Activated B cell treated with CpG ODN at 0.5 μM for 24 hours (primary cell): ENCODE results near the gene MARCHF9. TPM values are rescaled to one million over a fixed set of nuclear protein-coding genes. Genes with fewer than 3 reads are reported as not detected.

Experiments
- ATAC-seq: fragments of 200-7000 bp; cut with Tn5 transposase; one replicate; pipeline ENCODE4 v1.10.0; 2021; ENCODE audit warnings: low read depth, mild to moderate bottlenecking, moderate library complexity
- CTCF ChIA-PET: fragments of 350-600 bp; sonication (Branson Sonifier 250); formaldehyde crosslinking; loops from one replicate; lab custom pipeline; 2021; ENCODE audit warnings: antibody characterized with exemption; lab: Charles Lee
- POLR2A ChIA-PET: fragments of 350-600 bp; sonication (Branson Sonifier 250); formaldehyde crosslinking; loops from one replicate; lab custom pipeline; 2021; ENCODE audit warnings: antibody characterized with exemption; lab: Charles Lee
- DNase-seq: peaks from one replicate; pipeline ENCODE4 v3.0.0; 2022
- H3K27ac Mint-ChIP-seq: one replicate; pipeline ENCODE4 v1.8.0; 2020; ENCODE audit warnings: mixed read lengths
- H3K27me3 Mint-ChIP-seq: one replicate; pipeline ENCODE4 v1.8.0; 2021; ENCODE audit warnings: mixed read lengths
- H3K36me3 Mint-ChIP-seq: one replicate; pipeline ENCODE4 v1.8.0; 2021; ENCODE audit warnings: low read depth, mixed read lengths
- H3K4me1 Mint-ChIP-seq: one replicate; pipeline ENCODE4 v1.8.0; 2021; ENCODE audit warnings: mixed read lengths
- H3K4me3 Mint-ChIP-seq: one replicate; pipeline ENCODE4 v1.8.0; 2020; ENCODE audit warnings: mild to moderate bottlenecking, mixed read lengths
- H3K9me3 Mint-ChIP-seq: one replicate; pipeline ENCODE4 v1.8.0; 2020; ENCODE audit warnings: mixed read lengths
- intact Hi-C: fragments of 100-400 bp; cut with micrococcal nuclease; formaldehyde crosslinking; loops from one replicate; pipeline ENCODE4 v1.15.1; 2024
- total RNA-seq: library from RNA; stranded (reverse); gene quantifications from 2 replicates; pipeline ENCODE4 v1.2.3, GENCODE V29; 2022
- TF ChIP-seq, protein P1 (sequence below): fragments of 200-600 bp; IDR thresholded peaks from one replicate; pipeline ENCODE4 v1.8.0; 2022; ENCODE audit warnings: antibody characterized with exemption, mild to moderate bottlenecking

The MARCHF9 gene
- total RNA-seq, 1 donor from 2014 or later, result 58.2 TPM

- ChIA-PET CTCF (interaction anchor here (0.6 to 2.7 kb wide), 11 partner anchors 11 to 302 kb away, joined by 3 to 16 read pairs (median 4); partner anchors contain the start of gene TSPAN31), POLR2A (interaction anchor here (1.0 to 2.4 kb wide), 5 partner anchors 11 to 114 kb away, joined by 3 to 11 read pairs (median 5); partner anchors contain the start of genes EEF1AKMT3 and METTL1)
- DNase-seq (peak; percentile 93), ATAC-seq (peak; percentile 97)
- H3K27me3 Mint-ChIP-seq, result no peaks in the 10 kb centered on the region
- peak within 1 kb of the TSS; percentile 99 for H3K4me3 Mint-ChIP-seq
- TF ChIP-seq, protein P1, sequence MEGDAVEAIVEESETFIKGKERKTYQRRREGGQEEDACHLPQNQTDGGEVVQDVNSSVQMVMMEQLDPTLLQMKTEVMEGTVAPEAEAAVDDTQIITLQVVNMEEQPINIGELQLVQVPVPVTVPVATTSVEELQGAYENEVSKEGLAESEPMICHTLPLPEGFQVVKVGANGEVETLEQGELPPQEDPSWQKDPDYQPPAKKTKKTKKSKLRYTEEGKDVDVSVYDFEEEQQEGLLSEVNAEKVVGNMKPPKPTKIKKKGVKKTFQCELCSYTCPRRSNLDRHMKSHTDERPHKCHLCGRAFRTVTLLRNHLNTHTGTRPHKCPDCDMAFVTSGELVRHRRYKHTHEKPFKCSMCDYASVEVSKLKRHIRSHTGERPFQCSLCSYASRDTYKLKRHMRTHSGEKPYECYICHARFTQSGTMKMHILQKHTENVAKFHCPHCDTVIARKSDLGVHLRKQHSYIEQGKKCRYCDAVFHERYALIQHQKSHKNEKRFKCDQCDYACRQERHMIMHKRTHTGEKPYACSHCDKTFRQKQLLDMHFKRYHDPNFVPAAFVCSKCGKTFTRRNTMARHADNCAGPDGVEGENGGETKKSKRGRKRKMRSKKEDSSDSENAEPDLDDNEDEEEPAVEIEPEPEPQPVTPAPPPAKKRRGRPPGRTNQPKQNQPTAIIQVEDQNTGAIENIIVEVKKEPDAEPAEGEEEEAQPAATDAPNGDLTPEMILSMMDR, result no peak
- H3K9me3 Mint-ChIP-seq, result no peaks in the 10 kb centered on the region
- peaks cover 34% of the 10 kb centered on the region for H3K36me3 Mint-ChIP-seq
- peaks cover 22% of the 10 kb centered on the region for H3K4me1 Mint-ChIP-seq
- intact Hi-C loops, result loop anchor here (1.0 to 2.0 kb wide), 6 partner anchors 11 to 122 kb away; partner anchors contain the start of genes CDK4, EEF1AKMT3 and METTL1
- peak within 1 kb of the TSS; percentile 97 for H3K27ac Mint-ChIP-seq
These were observed 27.9 kb downstream of the MARCHF9 start, which contains the start of gene TSFM for GRCh38 chr12:57782608-57783465. TSS of gene TSFM (plus strand) at chr12:57782787. CDS start at chr12:57782802, 15 bp downstream.

GRCh38 chr12:57783466-57783801, 28.5 kb downstream of the MARCHF9 start:
- H3K4me3 Mint-ChIP-seq, result peak overlapping the region; percentile 99
- POLR2A ChIA-PET, result interaction anchor here (1.0 to 2.4 kb wide), 4 partner anchors 13 to 113 kb away, joined by 3 to 11 read pairs (median 4); no protein-coding TSS in a partner anchor
- no peak overlapping the region for H3K27ac Mint-ChIP-seq
- no peaks in the 10 kb centered on the region for H3K27me3 Mint-ChIP-seq
- intact Hi-C loops, result loop anchor here (2.0 kb wide), 2 partner anchors 19 to 61 kb away; no protein-coding TSS in a partner anchor
- no peaks in the 10 kb centered on the region for H3K9me3 Mint-ChIP-seq
- DNase-seq (no peak), ATAC-seq (no peak)
- CTCF ChIA-PET, result interaction anchor here (0.6 to 2.7 kb wide), 9 partner anchors 10 to 303 kb away, joined by 3 to 16 read pairs (median 4); partner anchors contain the start of gene TSPAN31
- TF ChIP-seq, protein P1, result no peak
- peaks cover 38% of the 10 kb centered on the region for H3K36me3 Mint-ChIP-seq
- H3K4me1 Mint-ChIP-seq, result peaks cover 22% of the 10 kb centered on the region

DNA sequence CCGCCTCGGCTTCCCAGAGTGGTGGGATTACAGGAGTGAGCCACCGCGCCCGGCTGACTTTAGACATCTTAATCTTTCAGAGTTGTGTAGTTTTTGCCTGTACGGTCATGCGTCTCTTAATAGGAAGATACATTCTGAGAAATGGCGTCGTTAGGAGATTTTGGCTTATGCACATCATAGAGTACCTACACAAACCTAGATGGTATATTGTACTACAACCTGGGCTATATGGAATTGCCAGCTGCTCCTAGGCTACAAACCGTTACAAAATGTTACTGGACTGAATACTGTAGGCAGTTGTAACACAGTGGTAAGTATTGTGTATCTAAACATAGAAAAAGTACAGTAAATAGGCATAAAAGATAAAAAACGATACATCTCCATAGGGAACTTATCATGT, 29.0 kb downstream of the MARCHF9 start:
- ChIA-PET POLR2A (interaction anchor here (2.4 kb wide), 1 partner anchor 28 kb away, joined by 11 read pairs; no protein-coding TSS in a partner anchor), CTCF (interaction anchor here (2.7 kb wide), 1 partner anchor 27 kb away, joined by 16 read pairs; no protein-coding TSS in a partner anchor)
- DNase-seq (no peak), ATAC-seq (no peak)
- Mint-ChIP-seq H3K9me3 (no peaks in the 10 kb centered on the region), H3K4me3 (peak overlapping the region; percentile 73), H3K36me3 (peaks cover 42% of the 10 kb centered on the region), H3K27me3 (no peaks in the 10 kb centered on the region), H3K27ac (no peak overlapping the region), H3K4me1 (peaks cover 22% of the 10 kb centered on the region)
- TF ChIP-seq, protein P1, result no peak
- intact Hi-C loops, result loop anchor here (2.0 kb wide), 2 partner anchors 19 to 61 kb away; no protein-coding TSS in a partner anchor

DNA sequence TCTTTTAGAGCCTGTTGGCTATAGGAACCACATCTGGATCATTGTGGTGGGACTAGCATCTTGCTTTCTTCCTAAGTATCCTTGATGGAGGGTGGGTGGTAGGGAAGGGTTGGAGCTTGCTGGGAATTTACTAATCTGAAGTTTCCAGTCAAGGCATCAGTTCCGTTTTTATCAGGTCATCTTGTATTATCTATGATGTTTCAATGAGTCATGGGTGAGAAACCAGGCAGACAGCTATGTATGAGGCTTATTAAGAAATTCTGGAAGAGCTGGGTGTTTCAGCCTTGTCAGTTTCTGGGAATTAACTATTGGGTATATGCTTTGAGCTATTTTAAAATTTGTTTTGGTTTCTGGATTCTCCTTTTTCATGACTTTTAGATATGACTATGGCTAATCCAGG, 39.0 kb downstream of the MARCHF9 start:
- H3K27me3 Mint-ChIP-seq, result no peaks in the 10 kb centered on the region
- peaks cover 77% of the 10 kb centered on the region for H3K36me3 Mint-ChIP-seq
- no peaks in the 10 kb centered on the region for H3K4me1 Mint-ChIP-seq
- no peak overlapping the region for H3K4me3 Mint-ChIP-seq
- ChIA-PET POLR2A (no interaction called here), CTCF (interaction anchor here (0.8 to 1.4 kb wide), 4 partner anchors 9 to 112 kb away, joined by 3 to 4 read pairs (median 3); no protein-coding TSS in a partner anchor)
- DNase-seq (no peak), ATAC-seq (no peak)
- peak overlapping the region; percentile 50 for H3K27ac Mint-ChIP-seq
- TF ChIP-seq, protein P1, result no peak
- no peaks in the 10 kb centered on the region for H3K9me3 Mint-ChIP-seq
- intact Hi-C loops, result no loop called here

DNA sequence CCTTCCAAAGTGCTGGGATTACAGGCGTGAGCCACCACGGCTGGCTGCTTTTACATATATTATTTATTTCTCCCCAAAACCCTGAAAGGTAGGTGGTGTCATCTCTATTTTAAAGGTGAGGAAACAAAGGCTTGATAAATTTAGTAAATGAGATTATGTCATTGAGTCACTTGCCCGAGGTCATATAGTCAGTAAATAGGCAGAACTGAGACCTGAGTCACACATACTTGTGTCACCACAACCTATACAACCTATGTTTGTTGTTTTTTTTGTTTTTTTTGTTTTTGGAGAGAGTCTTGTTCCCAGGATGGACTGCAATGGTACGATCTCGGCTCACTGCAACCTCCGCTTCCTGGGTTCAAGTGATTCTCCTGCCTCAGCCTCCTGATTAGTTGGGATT, 40.5 kb downstream of the MARCHF9 start:
- ChIA-PET POLR2A (no interaction called here), CTCF (no interaction called here)
- Mint-ChIP-seq H3K9me3 (no peaks in the 10 kb centered on the region), H3K27ac (no peak overlapping the region), H3K27me3 (no peaks in the 10 kb centered on the region), H3K36me3 (peaks cover 78% of the 10 kb centered on the region), H3K4me1 (no peaks in the 10 kb centered on the region), H3K4me3 (no peak overlapping the region)
- DNase-seq, result no peak
- TF ChIP-seq, protein P1, result no peak
- no peak for ATAC-seq
- intact Hi-C loops, result no loop called here
